Measurements from ENCODE around the gene CNTD1.
"Not testable (repeated sequence)": the region's sequence is repeated elsewhere in the genome, so short reads cannot be mapped to it uniquely, and the experiment has no call there.

CNTD1 gene, protein sequence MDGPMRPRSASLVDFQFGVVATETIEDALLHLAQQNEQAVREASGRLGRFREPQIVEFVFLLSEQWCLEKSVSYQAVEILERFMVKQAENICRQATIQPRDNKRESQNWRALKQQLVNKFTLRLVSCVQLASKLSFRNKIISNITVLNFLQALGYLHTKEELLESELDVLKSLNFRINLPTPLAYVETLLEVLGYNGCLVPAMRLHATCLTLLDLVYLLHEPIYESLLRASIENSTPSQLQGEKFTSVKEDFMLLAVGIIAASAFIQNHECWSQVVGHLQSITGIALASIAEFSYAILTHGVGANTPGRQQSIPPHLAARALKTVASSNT

DNA sequence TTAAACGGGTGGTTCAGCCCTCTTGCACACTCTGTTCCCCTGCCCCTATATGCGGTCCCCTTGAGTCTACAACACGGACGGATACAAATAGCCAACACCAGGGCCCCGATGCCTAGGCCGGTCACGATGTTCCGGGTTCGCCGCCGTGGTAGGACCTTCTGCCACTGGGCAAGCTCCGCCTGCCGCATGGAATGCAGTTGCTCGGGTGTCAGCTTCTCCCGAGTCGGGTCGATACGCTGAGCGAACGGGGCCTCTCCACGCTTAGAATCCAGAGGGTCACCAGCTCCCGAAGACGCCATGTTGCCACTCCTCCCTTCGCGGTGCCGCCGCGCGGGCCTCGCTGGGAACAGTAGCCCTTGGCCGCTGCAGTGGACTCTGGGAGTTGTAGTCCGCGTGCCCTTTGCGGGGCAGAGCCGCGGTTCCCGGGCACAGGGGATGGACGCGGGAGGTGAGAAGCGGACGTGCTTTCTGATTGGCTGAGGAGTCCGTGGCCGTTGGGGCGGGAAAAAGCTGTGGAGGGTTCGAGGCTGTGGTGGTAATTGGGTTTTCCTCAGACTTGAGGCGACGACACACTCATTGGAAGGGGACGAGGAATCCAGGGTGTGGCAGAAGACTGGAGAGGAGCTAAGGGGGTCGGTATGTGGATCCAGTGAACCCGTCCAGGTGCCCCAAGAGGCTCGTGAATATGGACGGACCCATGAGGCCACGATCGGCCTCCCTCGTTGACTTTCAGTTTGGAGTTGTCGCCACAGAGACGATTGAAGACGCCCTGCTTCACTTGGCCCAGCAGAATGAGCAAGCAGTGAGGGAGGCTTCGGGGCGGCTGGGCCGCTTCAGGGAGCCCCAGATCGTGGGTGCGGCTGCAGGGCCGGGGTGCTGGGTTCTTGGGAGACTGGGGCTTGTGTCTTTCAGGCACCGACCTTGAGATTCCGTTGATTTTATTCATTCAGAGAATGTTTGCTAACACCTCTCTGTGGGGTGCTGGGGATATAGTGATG is at the start of gene CNTD1, which contains the start of gene COA3:
Gene CNTD1, plus strand, starts transcription at position 479 of the 998 bp plus-strand sequence. Its CDS starts 207 bp downstream, at position 686.
Gene COA3, minus strand, starts transcription at position 322 of the 998 bp plus-strand sequence. Its CDS starts 23 bp downstream, at position 299.
- peak; percentile 99 for DNase-seq (ENCODE audit: low spot score)

DNA sequence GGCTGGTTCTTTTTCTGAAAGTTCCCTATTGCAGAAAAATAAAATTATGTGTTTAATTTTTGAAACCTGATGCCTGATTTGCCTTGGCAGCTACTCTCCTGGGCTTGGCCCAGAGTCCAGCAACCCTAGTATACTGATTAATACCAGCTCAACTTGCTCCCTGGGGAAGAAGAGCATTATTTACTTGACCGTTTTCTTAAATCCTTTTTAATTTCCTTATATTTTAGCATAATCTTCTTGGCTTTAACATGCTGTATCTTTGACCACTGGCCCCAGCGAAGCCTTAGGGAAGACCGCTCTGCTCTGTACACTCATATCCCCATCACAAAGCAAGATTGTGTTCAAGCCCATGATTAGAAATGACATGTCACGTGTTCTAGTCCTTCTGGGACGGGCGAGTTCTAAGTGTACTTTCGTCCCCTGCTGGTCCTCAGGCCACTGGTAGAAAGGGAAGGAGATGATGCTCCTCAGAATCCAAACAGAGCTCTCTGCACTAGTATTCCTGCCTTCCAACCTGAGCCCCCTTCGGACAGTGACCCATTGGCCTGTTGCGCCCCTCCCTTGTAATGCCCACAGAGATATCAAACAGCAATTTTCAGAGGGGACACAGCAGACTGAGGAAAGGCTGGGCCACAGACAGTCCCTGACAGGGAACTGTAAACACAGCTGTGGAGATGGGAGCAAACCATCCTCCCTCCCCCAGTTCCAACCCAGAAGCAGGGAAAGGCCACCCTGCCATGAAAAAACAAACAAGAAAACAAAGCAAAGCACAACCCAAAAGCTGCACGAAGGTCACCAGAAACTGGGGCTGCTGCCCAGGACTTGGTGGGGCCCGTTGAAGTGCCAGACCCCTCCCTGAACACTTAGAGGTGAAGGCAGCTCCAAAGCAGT is 49.5 kb upstream of the CNTD1 start:
- DNase-seq (ENCODE audit: low spot score): no peak

DNA sequence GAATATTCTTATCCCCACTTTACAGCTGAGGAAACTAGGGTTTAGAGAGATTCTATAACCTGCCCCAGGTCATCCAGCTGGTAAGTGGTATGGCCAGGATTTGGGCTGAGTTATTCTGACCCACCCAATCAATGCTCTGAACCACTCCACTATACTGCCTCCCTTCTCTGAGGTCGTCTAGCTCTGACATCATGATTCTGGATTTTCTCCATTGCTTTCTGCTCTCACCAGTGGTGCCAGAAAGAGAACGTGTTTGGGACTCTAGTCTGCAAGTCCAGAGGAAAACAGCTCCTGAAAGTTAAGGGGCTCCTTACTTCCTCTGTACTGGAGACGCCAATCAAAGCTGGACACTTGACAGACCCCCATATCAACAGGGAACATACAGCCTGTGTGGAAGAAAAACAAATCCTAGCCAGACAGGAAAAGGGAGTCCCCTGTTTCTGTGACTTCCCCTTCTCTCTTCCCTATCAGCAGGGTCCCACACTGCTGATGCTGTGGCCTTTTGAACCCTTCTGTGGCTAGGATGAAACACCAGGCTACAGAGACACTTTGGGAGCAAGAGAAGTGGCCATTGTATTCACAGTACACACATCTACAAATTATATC is 47.8 kb upstream of the CNTD1 start:
- DNase-seq (ENCODE audit: low spot score): no peak

DNA sequence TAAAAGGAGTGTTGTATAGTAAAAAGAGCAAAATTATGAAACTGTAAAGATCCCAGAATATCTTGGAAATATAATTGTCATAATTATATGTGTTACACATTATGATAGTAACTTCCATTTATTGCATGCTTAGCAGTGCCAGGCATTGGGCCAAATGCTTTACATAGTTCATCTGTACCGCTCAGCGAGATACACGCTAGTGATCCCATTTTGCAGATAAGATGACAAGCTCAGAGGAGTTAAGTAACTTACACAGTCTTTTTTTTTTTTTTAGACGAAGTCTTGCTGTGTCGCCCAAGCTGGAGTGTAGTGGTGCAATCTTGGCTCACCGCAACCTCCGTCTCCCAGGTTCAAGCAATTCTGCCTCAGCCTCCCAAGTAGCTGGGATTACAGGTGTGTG is 47.0 kb upstream of the CNTD1 start:
- DNase-seq (ENCODE audit: low spot score): no peak

DNA sequence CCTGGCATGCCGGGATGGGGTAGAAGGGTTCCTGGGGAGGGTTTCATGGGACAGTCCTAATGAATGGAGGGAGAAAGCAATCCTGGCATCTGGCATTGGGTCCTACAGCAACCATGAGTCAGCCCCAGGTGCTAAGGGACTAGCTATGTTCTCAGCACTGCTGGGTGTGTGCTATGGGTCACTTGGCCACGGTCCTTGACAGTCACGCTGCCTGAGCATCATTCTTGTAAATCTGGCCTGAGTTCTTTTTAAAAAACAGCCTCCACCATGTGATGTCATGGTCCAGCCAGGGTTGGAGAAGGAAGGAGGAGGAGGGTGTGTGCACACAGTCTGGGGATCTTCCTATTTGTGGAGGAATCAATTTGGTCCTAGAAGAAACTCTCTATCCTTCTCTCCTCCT is 43.9 kb upstream of the CNTD1 start:
- no peak for DNase-seq (ENCODE audit: low spot score)

DNA sequence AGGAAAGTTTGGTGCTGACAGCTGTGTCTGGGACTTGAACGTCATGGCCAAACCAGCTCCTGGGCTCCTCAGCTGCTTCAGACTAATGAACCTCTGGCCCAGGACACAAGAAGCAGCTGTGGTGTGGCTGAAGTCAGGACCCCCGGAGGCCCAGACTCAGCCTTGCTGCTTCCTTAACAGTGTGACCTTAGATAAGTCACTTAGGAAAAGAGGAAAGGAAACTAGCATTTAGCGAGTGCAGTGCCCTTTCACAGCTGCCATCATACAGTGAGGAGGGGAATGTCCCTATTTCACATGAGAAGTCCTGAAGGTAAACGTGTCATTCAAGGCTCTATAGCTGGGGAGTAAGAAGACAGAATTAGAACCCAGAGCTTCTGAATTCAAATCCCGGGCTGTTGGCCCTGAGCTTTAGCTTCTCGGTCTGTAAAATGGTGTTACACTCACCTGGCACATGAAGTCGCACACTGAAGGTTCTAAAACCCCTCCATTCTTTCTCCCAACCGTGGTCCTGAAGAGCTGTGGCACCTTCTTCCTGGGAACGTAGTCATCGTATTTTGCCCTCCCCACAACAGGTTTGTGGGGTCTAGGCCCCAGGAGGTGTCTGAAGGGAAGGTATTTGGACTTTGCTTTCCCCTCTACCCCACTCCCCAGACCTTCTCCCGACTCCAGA is 38.5 kb upstream of the CNTD1 start:
- no peak for DNase-seq (ENCODE audit: low spot score)

DNA sequence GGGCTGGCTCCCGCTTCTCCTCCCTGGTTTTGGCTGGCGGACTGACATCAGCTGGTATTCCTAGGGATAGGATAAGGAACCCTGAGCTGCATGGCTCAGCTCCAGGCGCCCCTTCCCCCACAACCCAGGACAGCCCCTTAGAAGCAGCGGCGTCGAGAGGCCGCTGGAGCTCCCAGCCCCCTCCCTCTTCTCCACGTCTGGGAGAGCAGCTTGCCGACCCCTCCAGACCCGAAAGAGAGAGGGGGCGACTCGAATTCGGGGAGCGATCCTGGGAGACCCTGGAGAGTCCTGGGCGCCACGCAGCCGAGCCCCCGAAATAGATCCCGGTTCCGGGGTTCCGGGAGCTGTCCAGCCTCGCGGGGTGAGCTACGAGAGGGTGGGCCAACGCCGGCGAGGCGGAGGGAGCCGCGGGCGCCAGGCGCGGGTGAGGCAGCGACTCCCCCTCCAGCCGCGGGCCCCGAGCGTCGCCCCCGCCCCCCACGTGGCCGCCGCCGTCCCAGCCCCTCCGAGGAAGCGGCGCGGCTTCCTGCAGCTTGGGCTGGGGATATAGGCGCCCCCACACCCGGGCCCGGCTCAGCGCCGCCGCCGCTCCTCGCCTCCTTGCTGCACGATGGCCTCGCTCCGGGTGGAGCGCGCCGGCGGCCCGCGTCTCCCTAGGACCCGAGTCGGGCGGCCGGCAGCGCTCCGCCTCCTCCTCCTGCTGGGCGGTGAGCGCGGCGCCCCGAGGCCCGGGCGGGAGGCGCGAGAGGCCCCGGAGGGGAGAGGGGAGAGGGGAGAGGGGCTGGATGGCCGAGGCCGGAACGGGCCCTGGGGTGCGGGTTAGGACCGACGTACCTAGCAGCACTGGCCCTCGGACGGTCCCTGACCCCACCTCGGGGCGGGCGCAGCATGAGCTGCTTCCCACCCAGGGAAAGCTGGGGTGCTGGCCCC is 37.7 kb upstream of the CNTD1 start, which contains the start of gene RAMP2:
Gene RAMP2, plus strand, starts transcription at position 576 of the 930 bp plus-strand sequence. Its CDS starts 35 bp downstream, at position 611.
- peak; percentile 73 for DNase-seq (ENCODE audit: low spot score)

DNA sequence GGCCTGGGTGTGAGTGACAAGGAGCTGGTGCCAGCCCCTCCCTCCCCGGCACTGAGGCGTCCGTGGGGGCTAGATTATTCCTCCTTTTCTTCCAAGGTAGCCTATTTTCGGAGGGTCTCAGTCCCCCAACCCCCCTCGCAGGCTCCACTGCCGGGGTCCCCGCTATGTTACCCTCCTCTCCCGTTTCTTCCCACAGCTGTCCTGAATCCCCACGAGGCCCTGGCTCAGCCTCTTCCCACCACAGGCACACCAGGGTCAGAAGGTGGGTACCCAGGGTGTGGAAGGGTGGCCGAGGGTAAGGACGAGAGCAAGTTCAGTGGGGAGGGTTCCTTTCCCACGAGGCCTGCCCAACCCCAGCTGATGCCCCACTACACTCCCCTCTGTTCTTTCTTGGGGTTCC is 37.0 kb upstream of the CNTD1 start:
- DNase-seq (ENCODE audit: low spot score): no peak

DNA sequence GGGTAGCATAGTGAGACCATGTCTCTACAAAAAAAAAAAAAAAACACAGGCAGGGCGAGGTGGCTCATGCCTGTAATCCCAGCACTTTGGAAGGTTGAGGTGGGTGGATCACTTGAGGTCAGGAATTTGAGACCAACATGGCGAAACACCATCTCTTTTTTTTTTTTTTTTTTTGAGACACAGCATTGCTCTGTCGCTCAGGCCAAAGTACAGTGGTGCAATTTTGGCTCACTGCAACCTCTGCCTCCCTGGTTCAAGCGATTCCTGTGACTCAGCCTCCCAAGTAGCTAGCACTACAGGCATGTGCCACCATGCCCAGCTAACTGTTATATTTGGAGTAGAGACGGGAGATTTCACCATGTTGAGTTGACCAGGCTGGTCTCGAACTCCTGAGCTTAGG is 32.5 kb upstream of the CNTD1 start:
- no peak for DNase-seq (ENCODE audit: low spot score)

DNA sequence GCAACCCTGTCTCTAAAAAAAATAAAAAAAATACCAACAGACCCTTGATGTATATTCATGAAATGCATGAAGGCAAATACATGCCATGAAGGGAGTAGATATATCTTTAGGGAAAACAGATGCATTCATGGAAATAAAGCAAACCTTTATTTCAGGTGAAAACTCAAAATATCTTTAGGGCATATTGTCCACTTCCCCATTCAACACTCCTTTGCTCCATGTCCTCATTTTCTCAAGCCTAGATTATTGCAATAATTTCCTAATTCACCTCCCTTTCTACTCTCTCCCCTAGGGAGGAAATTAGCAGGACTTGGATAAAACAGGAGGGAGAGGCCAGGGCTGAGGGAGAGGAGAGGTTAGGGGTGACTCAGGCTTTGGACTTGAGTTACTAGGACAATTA is 31.1 kb upstream of the CNTD1 start:
- no peak for DNase-seq (ENCODE audit: low spot score)

DNA sequence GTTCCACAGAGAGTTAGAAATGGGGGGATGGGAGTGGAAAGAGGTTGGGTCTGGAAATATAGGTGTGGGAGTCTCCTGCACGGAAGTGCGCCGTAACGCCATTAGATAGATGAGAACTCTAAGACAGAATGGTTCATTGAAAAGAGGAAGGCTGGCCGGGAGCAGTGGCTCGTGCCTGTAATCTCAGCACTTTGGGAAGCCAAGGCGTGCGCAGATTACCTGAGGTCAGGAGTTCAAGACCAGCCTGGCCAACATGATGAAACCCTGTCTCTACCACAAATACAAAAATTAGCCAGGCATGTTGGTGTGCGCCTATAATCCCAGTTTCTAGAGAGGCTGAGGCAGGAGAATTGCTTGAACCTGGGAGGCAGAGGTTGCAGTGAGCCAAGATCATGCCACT is 30.7 kb upstream of the CNTD1 start:
- not testable (repeated sequence) for DNase-seq (ENCODE audit: low spot score)

DNA sequence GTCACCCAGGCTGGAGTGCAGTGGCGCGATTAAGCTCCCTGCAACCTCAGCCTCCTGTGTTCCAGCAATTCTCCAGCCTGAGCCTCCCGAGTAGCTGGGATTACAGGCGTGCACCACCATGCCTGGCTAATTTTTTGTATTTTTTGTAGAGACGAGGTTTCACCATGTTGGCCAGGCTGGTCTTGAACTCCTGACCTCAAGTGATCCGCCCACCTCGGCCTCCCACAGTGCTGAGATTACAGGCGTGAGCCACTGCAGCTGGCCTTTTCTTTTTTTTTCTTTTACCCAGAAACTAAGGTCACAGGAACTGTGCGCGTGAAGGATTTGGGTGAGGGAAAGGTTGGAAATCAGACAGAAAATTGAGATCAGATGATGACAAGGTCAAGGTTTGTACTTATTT is 28.7 kb upstream of the CNTD1 start:
- DNase-seq (ENCODE audit: low spot score): not testable (repeated sequence)

DNA sequence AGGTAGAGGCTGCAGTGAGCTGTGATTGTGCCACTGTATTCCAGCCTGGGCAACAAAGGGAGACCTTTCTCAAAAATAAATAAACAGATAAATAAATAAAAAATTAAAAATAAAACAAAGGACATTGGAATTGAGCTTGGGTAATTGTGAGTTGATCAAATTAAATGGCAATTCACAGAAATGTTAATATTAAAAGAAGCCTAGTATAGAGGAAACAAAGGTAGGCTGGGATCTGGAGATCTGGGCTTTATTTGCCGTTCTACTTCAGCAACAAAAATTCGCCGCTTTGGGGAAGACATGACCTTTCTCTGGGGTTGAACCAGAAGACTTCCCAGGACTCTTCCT is 25.7 kb upstream of the CNTD1 start:
- DNase-seq (ENCODE audit: low spot score): no peak

DNA sequence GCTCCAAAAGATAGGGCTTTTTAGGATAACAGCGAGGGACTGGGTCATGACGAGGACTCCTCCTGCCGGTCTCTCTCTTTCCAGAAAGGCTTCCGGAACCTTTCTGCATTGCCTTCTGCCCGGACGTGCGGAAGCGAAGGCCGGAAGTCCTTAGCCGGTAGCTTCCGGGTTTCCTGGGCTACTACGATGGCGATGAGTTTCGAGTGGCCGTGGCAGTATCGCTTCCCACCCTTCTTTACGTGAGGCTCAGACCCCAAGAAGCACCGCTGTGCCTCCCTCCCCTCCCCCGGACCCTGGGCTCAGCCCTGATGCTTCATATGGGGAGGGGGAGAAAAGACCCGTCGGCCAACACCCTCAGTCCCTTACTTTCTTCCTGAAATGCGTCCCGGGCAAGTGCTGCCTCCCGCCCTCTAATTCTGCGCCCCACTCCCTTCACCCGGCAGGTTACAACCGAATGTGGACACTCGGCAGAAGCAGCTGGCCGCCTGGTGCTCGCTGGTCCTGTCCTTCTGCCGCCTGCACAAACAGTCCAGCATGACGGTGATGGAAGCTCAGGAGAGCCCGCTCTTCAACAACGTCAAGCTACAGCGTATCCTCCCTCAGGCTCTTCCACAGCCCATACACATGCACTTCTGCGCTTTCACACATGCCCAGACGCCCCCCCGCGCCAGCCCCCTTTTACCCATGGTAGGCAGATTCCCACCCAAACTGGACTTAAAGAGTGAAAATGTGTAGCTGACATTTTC is 25.2 kb upstream of the CNTD1 start, which contains the start of gene VPS25:
Gene VPS25, plus strand, starts transcription at position 160 of the 746 bp plus-strand sequence. Its CDS starts 27 bp downstream, at position 187.
- peak; percentile 92 for DNase-seq (ENCODE audit: low spot score)

DNA sequence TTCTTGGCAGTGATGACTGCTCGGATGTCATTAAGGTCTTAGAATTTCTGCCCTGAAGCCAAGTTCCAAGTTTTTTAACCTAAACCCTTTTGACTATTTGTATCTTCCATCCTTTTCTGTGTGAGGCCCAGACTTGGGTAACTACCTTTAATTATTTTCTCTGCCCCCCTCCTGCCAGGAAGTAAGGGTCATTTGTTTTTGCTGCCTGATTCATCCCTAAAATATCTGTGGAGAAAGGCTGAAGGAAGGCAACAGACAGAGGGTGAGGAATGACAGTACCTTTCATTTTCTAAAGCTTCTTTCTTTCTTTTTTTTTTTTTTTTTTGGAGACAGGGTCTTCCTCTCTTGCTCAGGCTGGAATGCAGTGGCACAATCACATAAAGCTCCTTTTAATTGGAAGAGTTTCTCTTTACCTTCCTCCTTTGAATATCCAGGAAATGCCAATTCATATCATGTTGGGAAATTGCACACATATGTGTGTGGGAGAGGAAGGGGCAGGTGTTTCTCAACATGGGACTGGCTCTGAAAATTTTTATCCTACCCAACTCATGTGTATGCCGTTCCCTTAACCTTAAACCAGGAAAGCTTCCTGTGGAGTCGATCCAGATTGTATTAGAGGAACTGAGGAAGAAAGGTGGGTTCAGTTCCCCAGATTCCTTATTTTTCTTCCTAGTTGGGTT is 24.5 kb upstream of the CNTD1 start:
- no peak for DNase-seq (ENCODE audit: low spot score)

DNA sequence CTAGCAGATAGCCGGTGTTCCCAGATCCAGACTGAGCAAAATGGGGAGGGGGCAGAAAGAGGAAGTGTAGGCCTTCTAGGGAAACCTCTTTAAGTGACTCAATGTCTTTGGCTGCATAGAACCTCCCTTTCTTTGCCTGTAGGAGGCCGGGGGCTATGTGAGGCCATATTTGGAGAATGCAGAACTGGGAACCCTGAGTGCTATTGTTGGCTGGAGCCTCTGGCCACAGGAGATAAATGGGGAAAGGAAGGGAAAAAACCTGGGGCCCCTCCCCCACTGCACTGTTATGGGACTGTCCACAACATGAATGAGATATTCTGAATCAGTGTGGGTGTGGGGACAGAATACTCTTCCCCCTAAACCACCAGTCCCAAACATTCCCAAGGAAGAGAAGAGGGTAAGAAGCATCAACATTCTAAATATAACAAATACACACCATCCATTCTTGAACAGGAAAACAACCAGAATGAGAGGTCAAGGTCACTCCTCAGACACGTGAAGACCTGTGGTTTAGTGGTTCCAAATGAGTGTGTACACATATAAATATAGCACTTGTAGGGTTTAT is 23.0 kb upstream of the CNTD1 start:
- no peak for DNase-seq (ENCODE audit: low spot score)

DNA sequence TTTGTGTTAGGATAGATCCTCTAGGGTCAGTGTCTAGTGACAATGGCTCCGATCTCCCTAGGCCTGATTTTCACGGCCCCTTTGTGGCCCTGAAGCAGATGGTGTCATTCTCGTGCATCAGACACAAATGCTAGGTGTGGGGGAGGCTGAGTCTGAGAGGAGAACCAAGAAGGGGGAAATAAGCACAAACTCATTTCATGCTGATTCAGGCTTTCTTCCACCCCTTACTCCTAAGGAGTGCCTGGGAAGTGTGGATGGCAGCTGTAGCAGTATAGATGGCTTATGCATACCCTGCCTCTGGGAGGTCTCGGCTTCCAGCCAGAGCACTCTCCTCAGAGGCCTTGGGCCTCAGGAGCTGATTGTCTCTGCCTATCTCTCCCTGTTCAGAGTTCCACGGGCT is 20.1 kb upstream of the CNTD1 start:
- DNase-seq (ENCODE audit: low spot score): no peak
